D721Med (cell line): ENCODE results near the gene PHACTR1.
A peak's percentile ranks its signal among the peaks of the same experiment; 100 is the strongest.
"Not testable (repeated sequence)": the region's sequence is repeated elsewhere in the genome, so short reads cannot be mapped to it uniquely, and the experiment has no call there.

Source experiments
- DNase-seq: peaks from one replicate; pipeline ENCODE4 v3.0.0; 2011; ENCODE audit warnings: low spot score; ENCODE audit not compliant: insufficient read length
- FAIRE-seq: peaks from 2 replicates; lab custom pipeline; 2011; peaks lifted over from hg19 to GRCh38; lab: Jason Lieb, UNC
- TF ChIP-seq, protein P1 (sequence below): IDR thresholded peaks from 2 replicates; pipeline ENCODE4 v1.5.1; 2012; ENCODE audit warnings: mild to moderate bottlenecking, control low read depth; ENCODE audit not compliant: insufficient read depth; ENCODE audit errors: missing control alignments

Gene PHACTR1

DNA sequence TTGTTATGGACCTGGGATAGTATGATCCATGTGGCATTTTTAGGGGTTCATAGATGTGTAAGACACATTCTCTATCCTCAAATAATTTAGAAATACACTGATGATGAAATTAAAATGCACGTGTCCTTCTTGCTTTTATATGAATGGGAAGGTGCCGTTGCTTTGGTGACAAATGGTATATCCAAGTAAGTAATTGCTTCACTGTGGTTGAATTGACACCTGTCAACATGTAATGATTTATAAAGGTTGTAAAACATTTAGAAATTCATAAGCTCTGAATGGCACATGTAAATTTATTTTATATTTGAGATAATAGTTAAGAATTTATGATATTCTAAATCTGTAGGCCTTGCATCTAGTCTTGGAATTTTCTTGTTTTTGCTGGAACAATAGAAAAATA is 227.0 kb downstream of the PHACTR1 start:
- no peak for FAIRE-seq
- TF ChIP-seq, protein P1, sequence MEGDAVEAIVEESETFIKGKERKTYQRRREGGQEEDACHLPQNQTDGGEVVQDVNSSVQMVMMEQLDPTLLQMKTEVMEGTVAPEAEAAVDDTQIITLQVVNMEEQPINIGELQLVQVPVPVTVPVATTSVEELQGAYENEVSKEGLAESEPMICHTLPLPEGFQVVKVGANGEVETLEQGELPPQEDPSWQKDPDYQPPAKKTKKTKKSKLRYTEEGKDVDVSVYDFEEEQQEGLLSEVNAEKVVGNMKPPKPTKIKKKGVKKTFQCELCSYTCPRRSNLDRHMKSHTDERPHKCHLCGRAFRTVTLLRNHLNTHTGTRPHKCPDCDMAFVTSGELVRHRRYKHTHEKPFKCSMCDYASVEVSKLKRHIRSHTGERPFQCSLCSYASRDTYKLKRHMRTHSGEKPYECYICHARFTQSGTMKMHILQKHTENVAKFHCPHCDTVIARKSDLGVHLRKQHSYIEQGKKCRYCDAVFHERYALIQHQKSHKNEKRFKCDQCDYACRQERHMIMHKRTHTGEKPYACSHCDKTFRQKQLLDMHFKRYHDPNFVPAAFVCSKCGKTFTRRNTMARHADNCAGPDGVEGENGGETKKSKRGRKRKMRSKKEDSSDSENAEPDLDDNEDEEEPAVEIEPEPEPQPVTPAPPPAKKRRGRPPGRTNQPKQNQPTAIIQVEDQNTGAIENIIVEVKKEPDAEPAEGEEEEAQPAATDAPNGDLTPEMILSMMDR: no peak
- DNase-seq: no peak

DNA sequence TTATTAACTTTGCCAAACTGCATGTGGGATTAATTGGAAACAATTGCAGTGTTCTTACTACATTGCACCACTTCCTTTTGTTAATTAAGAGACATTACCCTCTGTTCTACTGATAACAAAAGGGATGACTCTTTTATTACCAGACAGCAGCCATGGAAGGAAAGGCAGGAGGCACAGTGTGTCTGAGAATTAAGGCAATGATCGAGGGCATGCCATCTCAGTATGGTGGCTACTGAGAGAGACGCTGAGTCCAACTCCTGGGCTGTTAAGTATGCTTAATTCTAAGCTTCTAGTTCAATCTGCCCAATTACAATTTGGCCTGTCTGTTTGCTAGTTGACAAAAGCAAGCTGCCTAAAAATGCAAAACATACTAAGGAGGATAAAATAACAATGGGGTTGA is 227.4 kb downstream of the PHACTR1 start:
- TF ChIP-seq, protein P1: no peak
- DNase-seq: no peak
- peak; percentile 38 for FAIRE-seq

DNA sequence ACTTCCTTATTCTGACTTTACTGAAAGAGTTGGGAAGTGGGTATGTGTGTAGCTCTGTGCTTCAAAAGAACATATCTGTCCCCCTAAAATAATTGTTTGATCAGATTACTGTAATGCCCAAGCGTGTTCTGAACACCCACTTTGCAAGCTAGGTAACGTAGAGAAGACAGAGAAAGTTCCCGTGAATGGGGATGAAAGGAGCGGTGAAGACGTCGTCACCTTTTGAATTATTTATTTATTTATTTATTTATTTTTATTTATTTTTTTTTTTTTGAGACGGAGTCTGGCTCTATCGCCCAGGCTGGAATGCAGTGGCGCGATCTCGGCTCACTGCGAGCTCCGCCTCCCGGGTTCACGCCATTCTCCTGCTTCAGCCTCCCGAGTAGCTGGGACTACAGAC is 228.0 kb downstream of the PHACTR1 start:
- not testable (repeated sequence) for DNase-seq, FAIRE-seq

DNA sequence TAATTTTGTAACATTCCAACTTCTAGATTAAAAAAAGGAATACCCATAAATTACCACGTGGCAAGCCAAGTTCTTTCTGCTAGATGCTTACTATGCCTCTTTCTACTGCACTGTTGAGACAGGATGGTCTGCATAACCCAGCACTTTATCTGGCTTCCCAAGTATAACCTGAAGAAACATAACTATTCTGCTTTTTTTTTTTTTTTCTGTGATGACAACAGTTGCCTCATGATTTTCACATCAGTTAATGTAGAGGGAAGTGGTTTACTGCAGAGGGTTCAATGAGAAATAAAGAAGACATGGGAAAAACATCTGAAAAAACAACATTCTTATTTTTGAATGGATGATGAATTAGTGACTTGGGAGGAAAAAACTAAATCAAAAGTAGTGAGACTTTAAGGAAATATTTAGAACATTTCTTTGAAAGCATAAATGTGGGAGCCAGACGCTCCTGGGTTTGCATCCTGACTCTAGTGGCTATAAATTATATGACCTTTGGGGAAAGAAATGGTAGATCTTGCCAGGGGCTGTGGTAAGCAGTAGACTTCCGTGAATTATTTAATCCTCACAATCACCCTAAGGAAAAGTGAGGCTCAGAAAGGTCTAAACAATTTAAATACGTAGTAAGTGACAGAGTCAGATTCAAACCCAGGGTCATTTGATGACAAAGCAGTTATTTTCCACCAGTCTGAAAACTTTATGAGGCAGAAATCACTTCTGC is 230.7 kb downstream of the PHACTR1 start:
- no peak for FAIRE-seq
- TF ChIP-seq, protein P1: no peak

DNA sequence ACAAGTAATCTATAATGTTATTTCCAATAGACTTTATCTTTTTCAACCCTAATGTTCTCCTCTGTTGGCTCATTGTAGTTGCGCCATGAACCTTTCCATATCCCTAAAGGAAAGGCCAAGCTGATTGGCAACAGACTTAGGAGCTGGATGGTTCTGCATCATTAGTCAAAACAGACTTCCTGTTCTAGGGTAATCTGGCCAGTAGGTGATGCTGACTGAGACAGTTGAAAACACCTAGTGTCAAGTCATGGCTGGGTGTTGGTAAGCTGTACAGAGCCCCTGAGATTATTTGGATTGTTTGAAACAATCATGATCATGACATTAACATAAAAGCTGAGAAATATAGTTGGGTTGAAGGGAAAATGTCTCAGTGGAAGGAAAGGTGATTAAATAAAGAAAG is 231.4 kb downstream of the PHACTR1 start:
- no peak for FAIRE-seq
- DNase-seq: no peak
- TF ChIP-seq, protein P1: no peak

More for the DNA sequence above, 230.7 kb downstream of the PHACTR1 start:
- no peak for DNase-seq

DNA sequence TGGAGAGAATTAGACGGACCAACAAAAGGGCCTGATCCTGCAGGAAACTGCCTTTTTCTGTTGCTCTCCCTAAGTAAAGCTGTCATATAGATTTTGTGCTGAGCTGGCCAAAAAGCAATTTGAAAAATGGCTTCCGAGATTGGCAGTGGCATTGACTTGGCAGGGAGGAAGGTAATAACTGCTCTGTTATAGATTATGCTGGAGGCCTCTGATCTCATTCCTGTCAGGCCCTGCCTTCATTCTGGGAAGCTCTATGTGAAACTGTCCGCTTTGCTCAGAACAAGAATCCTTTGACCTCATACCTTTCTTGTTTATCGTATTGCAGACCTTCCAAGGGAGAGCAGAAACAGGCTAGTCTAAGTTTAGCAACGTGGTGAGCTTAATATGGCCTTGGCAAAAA is 234.4 kb downstream of the PHACTR1 start:
- no peak for FAIRE-seq
- no peak for DNase-seq
- TF ChIP-seq, protein P1: no peak

DNA sequence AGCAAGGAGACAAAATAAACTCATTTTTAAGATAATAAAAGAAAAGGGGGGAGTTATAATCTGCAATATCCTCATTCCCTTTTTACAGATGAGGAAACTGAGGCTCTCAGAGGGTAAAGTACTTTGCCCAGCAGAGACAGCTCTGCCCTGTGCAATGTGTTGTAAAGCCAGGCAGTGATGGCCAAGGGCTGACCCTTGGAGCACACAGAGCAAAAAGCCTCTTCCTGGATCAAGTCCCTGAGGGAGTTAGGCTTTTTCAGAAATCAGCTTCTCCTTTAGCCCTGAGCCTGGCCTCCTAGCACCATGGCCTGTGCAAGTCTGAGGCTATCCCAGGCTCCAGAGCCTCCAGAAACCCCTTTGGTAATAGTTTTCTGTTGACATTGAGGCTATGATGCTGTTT is 234.8 kb downstream of the PHACTR1 start:
- DNase-seq: no peak
- no peak for FAIRE-seq
- TF ChIP-seq, protein P1: no peak
